GM12864 (cell line): ENCODE data around the gene LMBRD2.
"Not testable (repeated sequence)": the region's sequence is repeated elsewhere in the genome, so short reads cannot be mapped to it uniquely, and the experiment has no call there.

Source experiments
- DNase-seq: peaks from one replicate; pipeline ENCODE4 v3.0.0-alpha.2; 2011; ENCODE audit warnings: low read depth
- H3K4me3 ChIP-seq: 2 replicates; pipeline ENCODE4 v1.5.1; 2011; ENCODE audit warnings: mild to moderate bottlenecking, low read depth, low read length, control low read depth
- TF ChIP-seq, protein P1 (sequence below): IDR thresholded peaks from 2 replicates; pipeline ENCODE4 v1.5.1; 2011; ENCODE audit warnings: low read depth, mild to moderate bottlenecking, moderate library complexity, low read length, control low read depth, inconsistent platforms; ENCODE audit errors: missing control alignments

LMBRD2 gene

DNA sequence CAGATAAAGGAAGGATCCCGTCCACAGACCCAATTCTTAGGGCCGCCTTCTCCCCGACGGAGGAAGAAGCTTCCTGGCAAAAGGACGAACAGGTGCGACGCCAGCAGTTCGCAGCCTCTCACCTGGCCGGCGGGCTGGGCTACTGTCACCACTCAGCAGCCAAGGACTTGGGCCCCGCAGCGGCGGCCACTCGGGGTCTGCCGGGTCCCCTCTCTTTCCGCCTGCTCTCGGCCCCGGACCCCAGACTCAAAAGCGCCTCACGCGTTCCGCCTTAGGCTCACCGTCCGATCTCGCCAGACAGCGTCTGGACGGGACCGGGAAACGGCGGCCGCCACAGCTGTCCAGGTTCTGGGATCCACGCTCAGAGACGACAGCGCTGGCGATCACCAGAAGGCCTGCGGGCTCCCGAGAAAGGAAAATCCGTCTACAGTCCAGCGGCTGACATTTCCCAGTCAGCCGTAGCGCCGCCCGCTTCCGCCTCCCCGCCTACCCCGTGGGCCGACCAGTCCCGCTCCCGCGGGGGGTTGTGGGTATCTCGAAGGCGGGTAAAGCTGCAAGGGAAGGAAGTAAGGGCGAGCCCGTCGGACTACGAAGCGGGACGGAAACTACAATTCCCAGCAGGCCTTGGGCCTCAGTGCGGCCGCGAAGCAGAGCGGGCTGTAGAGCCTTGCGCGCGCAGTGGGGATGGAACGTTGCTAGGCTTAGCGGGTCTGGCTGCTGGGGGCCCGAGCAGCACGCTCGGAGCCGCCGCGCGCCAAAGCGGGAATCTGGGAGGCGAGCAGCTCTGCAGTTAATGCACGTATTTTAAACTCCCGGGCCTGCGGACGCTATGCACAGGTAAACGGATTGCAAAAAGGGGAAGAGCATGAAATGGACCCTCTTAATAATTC, at the start of gene LMBRD2, which contains the start of gene SKP2:
TSS of gene LMBRD2 (minus strand) at position 454 of the 890 bp plus-strand sequence. CDS start 8,538 bp downstream, outside the sequence.
TSS of gene SKP2 (plus strand) at position 678 of the 890 bp plus-strand sequence. CDS start at position 830, 152 bp downstream.
- peak; percentile 91 for DNase-seq
- H3K4me3 ChIP-seq, result peak within 1 kb of the TSS; percentile 77
- TF ChIP-seq, protein P1, sequence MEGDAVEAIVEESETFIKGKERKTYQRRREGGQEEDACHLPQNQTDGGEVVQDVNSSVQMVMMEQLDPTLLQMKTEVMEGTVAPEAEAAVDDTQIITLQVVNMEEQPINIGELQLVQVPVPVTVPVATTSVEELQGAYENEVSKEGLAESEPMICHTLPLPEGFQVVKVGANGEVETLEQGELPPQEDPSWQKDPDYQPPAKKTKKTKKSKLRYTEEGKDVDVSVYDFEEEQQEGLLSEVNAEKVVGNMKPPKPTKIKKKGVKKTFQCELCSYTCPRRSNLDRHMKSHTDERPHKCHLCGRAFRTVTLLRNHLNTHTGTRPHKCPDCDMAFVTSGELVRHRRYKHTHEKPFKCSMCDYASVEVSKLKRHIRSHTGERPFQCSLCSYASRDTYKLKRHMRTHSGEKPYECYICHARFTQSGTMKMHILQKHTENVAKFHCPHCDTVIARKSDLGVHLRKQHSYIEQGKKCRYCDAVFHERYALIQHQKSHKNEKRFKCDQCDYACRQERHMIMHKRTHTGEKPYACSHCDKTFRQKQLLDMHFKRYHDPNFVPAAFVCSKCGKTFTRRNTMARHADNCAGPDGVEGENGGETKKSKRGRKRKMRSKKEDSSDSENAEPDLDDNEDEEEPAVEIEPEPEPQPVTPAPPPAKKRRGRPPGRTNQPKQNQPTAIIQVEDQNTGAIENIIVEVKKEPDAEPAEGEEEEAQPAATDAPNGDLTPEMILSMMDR, result no peak

GRCh38 chr5:36200513-36200912, 48.8 kb upstream of the LMBRD2 start:
- H3K4me3 ChIP-seq, result no peak overlapping the region
- TF ChIP-seq, protein P1, result no peak
- no peak for DNase-seq

GRCh38 chr5:36199620-36200019, 47.9 kb upstream of the LMBRD2 start:
- DNase-seq, result no peak
- TF ChIP-seq, protein P1, result no peak
- no peak overlapping the region for H3K4me3 ChIP-seq

DNA sequence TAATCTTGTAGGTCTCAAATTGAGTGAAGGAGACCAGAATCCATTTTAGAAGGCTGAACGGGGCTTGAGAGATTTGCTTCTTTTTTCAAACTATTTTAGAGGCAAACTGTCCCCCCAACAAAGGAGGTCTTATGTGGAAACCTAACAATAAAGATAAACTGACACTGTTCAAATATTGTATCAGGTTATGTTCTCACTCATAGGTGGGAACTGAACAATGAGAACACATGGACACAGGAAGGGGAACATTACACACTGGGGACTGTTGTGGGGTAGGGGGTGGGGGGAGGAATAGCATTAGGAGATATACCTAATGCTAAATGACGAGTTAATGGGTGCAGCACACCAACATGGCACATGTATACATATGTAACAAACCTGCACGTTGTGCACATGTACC, 47.1 kb upstream of the LMBRD2 start:
- not testable (repeated sequence) for DNase-seq, H3K4me3 ChIP-seq

GRCh38 chr5:36198281-36198680, 46.6 kb upstream of the LMBRD2 start:
- TF ChIP-seq, protein P1, result no peak
- no peak overlapping the region for H3K4me3 ChIP-seq
- DNase-seq, result no peak

DNA sequence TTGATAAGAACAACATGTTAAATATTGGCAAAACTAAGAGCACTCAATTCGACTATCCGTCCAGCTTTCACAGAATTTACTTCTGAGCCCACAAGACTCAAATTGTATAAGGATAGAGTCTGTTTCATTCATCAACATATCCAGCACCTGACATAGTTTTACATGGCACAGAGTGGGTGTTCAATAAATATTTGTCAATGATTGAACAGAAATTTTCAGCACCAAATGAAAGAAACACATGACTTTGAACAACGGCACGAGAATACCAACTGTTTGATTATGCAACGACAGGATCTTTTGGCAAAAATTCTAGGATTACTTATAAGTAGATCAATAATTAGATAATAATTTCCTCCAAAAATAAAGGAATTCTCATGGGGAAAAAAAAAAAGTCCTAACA, 42.1 kb upstream of the LMBRD2 start:
- TF ChIP-seq, protein P1, result no peak
- DNase-seq, result no peak
- no peak overlapping the region for H3K4me3 ChIP-seq

- DNase-seq, H3K4me3 ChIP-seq: not testable (repeated sequence)
Observed at GRCh38 chr5:36184408-36184807, 32.7 kb upstream of the LMBRD2 start.

DNA sequence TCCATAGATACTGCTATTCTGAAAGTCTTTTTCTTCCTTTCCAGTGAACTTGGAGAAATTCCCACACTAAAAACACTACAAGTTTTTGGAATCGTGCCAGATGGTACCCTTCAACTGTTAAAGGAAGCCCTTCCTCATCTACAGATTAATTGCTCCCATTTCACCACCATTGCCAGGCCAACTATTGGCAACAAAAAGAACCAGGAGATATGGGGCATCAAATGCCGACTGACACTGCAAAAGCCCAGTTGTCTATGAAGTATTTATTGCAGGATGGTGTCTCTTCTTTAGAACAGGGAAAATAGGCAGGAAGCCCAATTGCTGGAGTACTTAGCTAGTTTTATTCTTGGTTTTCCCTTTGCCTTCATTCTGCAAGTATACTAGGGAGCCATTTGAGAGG, 30.1 kb upstream of the LMBRD2 start:
- no peak for DNase-seq
- H3K4me3 ChIP-seq, result no peak overlapping the region
- TF ChIP-seq, protein P1, result no peak
